GM21515 (cell line): Measurements from ENCODE around the gene NPAS1.
"Not testable (repeated sequence)": the region's sequence is repeated elsewhere in the genome, so short reads cannot be mapped to it uniquely, and the experiment has no call there.

ENCODE experiments used
- ATAC-seq: cut with Tn5 transposase; IDR thresholded peaks from one replicate; pipeline ENCODE4 v1.9.1; 2021; ENCODE audit not compliant: unreplicated experiment

The NPAS1 gene

DNA sequence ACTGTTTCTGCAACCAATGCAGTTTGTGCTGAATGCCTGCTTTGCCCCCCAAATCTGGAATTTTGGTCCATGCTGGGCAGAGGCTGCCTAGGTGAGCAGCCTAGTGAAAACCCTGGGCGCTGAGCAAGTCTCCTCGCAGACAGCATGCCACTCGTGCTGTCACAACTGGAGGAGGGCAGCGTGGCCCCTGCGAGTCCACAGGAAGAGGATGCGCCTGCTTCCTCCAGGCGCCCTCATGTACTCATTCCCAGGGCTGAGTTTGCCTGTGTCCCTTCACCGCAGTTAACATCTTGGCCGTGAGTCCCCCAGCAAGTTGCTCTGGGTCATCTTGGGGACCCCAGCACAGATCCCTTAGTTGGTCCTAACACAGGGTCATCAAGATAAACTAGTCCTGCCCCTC, 55.0 kb downstream of the NPAS1 start:
- no peak for ATAC-seq

DNA sequence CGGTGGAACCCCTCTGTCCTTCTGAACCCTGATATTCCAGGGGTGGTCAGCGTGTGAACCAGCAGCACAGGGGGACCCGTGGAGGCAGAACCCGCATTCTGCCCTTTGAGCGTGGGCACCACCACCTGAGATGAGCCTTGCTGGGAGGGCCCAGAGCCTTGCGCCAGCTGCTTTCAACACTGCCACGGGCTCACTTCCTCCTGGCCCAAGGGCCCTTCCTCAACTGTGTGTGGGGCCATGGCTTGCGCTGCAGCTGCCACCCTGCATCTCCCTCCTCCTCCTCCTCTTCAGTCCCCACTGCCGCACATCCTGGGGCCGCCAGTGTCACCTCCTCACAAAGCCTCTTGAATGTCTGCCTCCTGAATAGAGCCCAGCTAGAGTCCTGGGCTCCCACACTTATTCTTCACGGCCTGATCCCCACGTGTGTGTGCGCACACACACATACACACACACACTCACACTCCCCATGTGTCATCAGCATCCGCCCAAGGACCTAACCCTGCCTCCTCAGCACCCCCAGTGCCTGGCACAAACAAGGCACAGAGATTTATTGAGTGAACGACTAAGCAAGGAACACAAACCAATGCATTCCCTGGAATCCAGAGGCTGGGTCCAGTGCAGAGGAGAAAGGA, 55.7 kb downstream of the NPAS1 start:
- ATAC-seq, result no peak

DNA sequence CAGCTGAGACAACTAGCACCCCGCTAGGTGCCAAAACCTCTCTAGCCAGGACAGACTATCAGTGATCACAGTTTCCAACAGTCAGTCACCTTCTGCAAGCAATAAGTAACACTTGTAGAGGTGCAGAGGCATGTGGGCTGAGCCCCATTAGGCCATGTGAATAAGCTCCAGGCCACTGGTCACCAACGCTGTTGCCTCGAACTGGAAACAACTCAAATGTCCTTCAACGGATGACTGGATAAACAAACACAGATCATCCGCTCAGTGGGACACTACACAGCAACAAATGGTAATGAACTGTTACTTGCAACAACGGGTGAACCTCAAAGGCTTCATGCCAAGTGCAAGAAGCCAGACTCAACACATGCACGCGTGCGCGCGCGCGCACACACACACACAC, 56.3 kb downstream of the NPAS1 start:
- no peak for ATAC-seq

DNA sequence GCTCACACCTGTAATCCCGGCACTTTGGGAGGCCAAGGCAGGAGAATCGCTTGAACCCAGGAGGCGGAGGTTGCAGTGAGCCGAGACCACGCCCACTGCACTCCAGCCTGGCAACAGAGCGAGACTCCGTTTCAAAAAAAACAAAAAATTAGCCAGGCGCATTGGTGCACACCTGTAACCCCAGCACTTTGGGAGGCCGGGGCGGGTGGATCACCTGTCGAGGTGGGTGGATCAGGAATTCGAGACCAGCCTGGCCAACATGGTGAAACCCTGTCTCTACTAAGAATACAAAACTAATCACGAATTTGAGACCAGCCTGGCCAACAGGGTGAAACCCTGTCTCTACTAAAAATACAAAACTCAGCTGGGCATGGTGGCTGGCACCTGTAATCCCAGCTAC, 58.7 kb downstream of the NPAS1 start:
- ATAC-seq, result not testable (repeated sequence)

DNA sequence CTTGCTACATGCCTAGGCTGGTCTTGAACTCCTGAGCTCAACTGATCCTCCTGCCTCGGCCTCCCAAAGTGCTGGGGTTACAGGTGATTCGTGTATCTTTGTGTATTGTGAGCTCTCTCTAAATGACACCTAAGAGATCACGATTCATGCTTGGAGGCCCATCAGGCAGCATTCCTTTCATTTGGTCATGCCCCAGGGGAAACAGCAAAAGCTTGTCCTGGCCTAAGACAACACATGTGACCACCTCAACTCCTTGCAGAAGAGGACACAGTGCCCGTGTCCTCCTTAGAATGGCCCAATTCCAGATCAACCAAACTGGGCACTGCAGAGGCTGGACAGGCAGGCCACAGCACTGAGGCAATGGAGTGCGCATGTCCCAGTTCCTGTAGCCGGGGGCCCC, 61.5 kb downstream of the NPAS1 start:
- no peak for ATAC-seq

DNA sequence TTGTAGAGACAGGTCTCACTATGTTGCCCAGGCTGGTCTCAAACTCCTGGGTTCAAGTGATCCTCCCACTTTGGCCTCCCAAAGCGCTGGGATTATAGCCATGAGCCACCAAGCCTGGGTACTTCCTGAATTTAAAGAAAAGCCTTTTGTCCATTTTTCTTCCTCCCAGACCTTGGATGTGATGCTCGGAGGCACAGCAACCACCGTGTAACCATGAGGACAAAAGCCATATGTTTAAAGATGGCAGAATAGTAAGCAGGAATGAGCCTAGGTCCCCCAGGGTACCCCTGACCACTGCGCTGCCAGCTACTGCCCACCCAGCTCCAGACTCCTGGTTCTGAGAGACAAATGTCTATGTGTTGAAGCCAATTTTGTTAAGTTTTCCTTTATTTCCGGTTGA, 62.9 kb downstream of the NPAS1 start:
- ATAC-seq, result no peak

DNA sequence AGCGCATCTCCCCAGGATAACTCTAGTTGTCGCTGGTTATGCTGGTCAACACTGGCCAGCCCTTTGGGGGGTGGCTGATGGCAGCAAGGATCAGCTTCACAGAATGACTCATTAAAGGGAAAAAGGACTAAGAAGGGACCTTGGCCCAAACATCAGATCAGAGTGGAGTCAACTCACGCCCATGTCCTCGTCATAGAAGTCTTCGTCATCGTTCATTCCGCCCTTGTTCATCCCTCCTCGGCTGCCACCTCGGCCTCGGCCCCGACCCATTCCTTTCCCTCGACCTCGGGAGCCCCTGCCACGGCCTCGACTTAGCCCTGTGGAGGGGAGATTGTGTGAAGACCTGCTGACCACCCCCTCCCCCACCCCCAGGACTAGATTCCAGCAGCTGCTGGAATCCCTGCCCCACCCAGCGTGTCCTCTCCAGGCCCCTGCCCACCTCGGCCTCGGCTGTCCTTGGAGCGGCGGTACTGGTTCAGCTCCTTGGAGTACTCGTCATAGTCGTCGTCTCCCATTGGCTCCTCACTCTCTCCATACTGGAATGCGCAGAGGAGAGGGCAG, 65.3 kb downstream of the NPAS1 start:
- ATAC-seq, result no peak

DNA sequence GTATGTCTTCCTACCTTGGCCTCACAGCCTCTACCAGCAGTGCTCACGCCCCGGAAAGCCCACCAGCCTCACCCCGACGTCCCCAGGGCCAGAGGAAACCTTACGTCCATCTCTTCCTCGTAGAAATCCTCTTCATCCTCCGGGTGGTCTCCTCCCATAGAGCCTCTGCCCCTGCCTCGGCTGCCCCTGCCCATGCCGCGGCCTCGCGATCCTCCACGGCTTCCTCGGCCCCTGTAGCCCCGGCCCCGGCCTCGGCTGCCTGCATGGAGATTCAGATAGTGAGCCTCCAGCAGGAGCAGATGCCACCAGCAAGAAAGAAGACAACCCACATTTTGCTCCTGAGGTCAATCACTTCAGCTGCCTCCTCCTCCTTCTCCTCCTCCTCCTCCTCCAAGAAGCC, 66.6 kb downstream of the NPAS1 start:
- no peak for ATAC-seq

DNA sequence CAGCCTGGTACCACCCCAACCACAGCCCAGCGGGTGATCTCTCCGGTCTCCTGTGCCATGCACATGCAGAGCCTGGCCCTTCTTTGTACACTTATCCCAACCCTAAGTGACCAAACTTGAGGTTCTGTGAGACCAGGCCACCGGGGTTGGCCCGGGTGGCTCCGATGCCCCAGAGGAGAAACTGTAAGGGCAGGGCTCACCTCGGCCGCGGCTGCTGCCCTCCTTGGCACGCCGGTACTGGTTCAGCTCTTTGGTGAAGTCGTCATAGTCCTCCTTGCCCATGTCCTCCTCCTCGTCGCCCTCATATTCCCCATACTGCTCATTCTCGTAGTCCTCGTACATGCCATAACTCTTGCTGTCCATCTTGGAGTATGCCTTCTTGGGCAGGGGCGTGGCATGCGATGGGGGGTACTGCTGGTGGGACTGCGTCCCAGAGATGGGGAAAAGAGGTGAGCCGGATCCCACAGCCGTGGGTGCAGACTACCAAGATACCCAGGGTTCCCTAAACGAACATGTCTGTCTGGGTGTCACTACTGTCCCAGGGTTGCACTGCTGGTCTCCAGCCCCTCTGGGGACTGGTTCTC, 70.2 kb downstream of the NPAS1 start:
- ATAC-seq, result no peak

DNA sequence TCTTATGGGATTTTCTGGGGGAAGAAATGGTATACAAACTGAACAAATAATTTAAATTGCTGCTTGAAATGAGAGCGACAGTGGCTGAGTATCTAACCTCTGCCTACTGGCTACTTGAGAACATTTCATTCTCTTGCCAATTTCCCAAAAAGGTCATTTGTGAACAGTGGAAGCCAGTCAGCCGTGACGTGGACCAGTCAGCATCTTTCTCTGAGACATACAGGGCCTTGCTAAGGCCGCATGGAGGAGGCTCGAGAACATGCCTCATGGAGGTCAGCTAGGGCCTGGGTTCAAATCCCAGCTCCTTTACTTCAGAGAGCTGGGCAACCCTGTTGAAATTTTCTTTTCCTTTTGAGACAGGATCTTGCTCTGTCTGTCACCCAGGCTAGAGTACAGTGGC, 73.6 kb downstream of the NPAS1 start:
- ATAC-seq, result no peak

DNA sequence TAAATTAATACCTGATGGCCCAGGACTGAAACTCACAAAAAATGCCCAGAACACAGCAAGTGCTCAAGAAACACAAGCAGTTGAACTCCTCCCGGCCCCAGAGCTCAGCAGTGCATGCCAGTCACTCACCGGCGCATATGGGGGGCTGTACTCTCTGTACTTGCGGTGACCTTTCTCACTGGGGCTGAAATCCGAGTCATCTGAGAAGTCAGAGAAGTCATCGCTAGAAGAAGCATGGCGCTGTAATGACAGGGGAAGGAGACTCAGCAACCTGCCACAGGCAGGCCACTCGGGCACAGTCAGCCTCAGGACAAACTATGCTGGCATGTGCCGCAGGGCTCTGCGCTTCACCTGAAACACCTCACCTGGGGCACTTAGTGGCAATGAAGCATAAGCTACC, 74.2 kb downstream of the NPAS1 start:
- no peak for ATAC-seq

DNA sequence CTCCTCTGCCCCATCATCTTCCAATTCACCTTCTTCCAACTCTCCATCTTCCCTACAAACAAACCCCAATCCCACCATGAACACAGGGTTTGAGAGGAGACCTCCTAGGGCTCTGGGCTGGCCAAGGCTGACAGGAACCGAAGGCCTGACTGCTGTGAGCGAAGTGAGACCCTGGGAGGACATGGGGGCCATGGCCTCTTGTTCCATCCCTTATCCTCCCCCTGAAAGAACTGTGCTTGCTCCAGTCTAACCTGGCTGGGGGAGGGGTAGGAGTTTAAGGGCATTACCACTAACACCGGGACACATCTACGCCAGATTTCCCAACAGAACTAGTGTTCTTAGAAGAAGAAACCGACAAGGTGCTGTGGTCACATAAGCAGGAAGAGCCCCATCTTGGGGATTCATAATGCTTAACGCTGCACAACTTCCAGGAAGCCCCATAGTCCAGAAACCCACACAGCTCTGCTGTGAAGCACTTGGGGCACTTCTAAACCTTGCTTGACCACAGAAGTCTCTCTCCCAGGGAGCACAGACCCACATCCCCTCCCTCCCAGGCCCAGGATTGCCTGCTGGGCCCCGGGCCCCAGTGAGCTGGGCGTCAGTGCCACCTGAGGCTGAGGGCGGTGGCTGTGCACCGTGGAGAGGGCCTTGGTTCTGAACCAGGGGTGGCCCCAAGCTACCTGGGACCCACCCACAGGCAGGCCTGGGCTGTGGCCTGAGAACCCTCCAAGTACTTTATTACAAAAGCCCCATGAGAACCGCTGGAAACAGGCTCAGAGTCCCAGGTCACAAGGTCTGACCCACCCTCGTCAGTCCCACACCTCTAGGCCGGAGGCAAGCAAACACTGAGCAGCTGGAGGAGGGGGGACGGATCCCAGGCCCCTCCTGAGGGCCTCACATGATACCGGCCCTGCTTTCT, 75.2 kb downstream of the NPAS1 start:
- ATAC-seq, result no peak
